ENCODE results near the gene CYP4F8.

GRCh38 chr19:15628236-15629002 is 13.4 kb downstream of the CYP4F8 start:
- no peak for TF ChIP-seq EZH2phosphoT487 (IDR thresholded peaks at IDR 0.05; ENCODE audit: insufficient read depth, low read depth)
- no peak for TF ChIP-seq EZH2 (IDR thresholded peaks at IDR 0.05; ENCODE audit: insufficient read depth, poor library complexity, severe bottlenecking)
